Hepatocyte (in vitro differentiated cells): Measurements from ENCODE around the gene ZNF511. TPM values are rescaled to one million over a fixed set of nuclear protein-coding genes. Genes with fewer than 3 reads are reported as not detected.

ENCODE experiments used
- DNase-seq: peaks from one replicate; pipeline ENCODE4 v3.0.0-alpha.2; 2016; ENCODE audit warnings: low spot score
- H2AFZ ChIP-seq: fragments of 200-600 bp; sonication (generic); 2 replicates; pipeline ENCODE4 v1.6.0; 2016; ENCODE audit warnings: antibody characterized with exemption, mild to moderate bottlenecking
- H3K27ac ChIP-seq: fragments of 200-600 bp; sonication (generic); 2 replicates; pipeline ENCODE4 v1.5.1; 2016; ENCODE audit warnings: mild to moderate bottlenecking
- H3K27me3 ChIP-seq: fragments of 200-600 bp; sonication (generic); 2 replicates; pipeline ENCODE4 v1.6.1; 2016
- H3K36me3 ChIP-seq: fragments of 200-600 bp; sonication (generic); replicated peaks from 2 replicates; pipeline ENCODE4 v1.5.1; 2016; ENCODE audit warnings: low read depth; ENCODE audit not compliant: insufficient read depth
- H3K4me1 ChIP-seq: fragments of 200-600 bp; sonication (generic); 2 replicates; pipeline ENCODE4 v1.5.1; 2016; ENCODE audit warnings: mild to moderate bottlenecking, moderate library complexity; ENCODE audit not compliant: insufficient read depth
- H3K4me2 ChIP-seq: fragments of 200-600 bp; sonication (generic); 2 replicates; pipeline ENCODE4 v1.6.0; 2016
- H3K4me3 ChIP-seq: fragments of 200-600 bp; sonication (generic); 2 replicates; pipeline ENCODE4 v1.5.1; 2016; ENCODE audit warnings: mild to moderate bottlenecking
- H3K79me2 ChIP-seq: fragments of 200-600 bp; sonication (generic); 2 replicates; pipeline ENCODE4 v1.6.0; 2017; ENCODE audit warnings: mild to moderate bottlenecking
- H3K9me2 ChIP-seq: fragments of 200-600 bp; sonication (generic); replicated peaks from 2 replicates; pipeline ENCODE4 v1.6.0; 2017; ENCODE audit warnings: mild to moderate bottlenecking; ENCODE audit not compliant: insufficient read depth
- H3K9me3 ChIP-seq: fragments of 200-600 bp; sonication (generic); 2 replicates; pipeline ENCODE4 v1.5.1; 2016; ENCODE audit warnings: low read depth, mild to moderate bottlenecking
- H4K20me1 ChIP-seq: fragments of 200-600 bp; sonication (generic); 2 replicates; pipeline ENCODE4 v1.6.0; 2016; ENCODE audit warnings: mild to moderate bottlenecking; ENCODE audit not compliant: insufficient read depth, poor library complexity, severe bottlenecking
- EZH2 ChIP-seq: fragments of 200-600 bp; sonication (generic); IDR thresholded peaks from 2 replicates; pipeline ENCODE4 v1.6.1; 2016; ENCODE audit warnings: antibody characterized with exemption, mild to moderate bottlenecking, borderline replicate concordance
- EZH2phosphoT487 ChIP-seq: fragments of 200-600 bp; sonication (generic); IDR thresholded peaks from one replicate; pipeline ENCODE4 v1.6.1; 2018; ENCODE audit warnings: antibody characterized with exemption, mild to moderate bottlenecking, low read depth, moderate library complexity; ENCODE audit not compliant: unreplicated experiment, severe bottlenecking
- WGBS: methylation state at CpG from one replicate; pipeline ENCODE4 v1.1.6; 2016; ENCODE audit warnings: low lambda C conversion rate; ENCODE audit errors: missing lambda C conversion rate; 5-methylcytosine and 5-hydroxymethylcytosine counted together
- polyA plus RNA-seq: library from polyadenylated mRNA; unstranded; fragments of >200 nt; fragmentation: Nextera tagmentation; extraction: Ambion mirVana; gene quantifications from 2 replicates; pipeline ENCODE4 v1.2.1, GENCODE V29; 2016
- total RNA-seq: library from RNA; depleted of rRNA; stranded (reverse); fragments of >200 nt; gene quantifications from 2 replicates; pipeline ENCODE4 v1.2.3, GENCODE V29; 2014
- TF ChIP-seq, protein P1 (sequence below): fragments of 200-600 bp; sonication (generic); IDR thresholded peaks from 2 replicates; pipeline ENCODE4 v1.5.1; 2016; ENCODE audit warnings: antibody characterized with exemption, mild to moderate bottlenecking; ENCODE audit not compliant: poor library complexity

ZNF511 gene
- total and polyA plus RNA-seq, 2 experiments from 2014 or later = 36.9 to 56.9 TPM

- no peaks in the 10 kb centered on the region for H4K20me1 ChIP-seq
- no peaks in the 10 kb centered on the region for H3K9me2 ChIP-seq
- no peaks in the 10 kb centered on the region for H3K9me3 ChIP-seq
- no peaks in the 10 kb centered on the region for H3K27me3 ChIP-seq
- WGBS = 98% methylated on average over 21 of the region's 22 CpGs
- H3K4me1 ChIP-seq = no peaks in the 10 kb centered on the region
- TF ChIP-seq, protein P1, sequence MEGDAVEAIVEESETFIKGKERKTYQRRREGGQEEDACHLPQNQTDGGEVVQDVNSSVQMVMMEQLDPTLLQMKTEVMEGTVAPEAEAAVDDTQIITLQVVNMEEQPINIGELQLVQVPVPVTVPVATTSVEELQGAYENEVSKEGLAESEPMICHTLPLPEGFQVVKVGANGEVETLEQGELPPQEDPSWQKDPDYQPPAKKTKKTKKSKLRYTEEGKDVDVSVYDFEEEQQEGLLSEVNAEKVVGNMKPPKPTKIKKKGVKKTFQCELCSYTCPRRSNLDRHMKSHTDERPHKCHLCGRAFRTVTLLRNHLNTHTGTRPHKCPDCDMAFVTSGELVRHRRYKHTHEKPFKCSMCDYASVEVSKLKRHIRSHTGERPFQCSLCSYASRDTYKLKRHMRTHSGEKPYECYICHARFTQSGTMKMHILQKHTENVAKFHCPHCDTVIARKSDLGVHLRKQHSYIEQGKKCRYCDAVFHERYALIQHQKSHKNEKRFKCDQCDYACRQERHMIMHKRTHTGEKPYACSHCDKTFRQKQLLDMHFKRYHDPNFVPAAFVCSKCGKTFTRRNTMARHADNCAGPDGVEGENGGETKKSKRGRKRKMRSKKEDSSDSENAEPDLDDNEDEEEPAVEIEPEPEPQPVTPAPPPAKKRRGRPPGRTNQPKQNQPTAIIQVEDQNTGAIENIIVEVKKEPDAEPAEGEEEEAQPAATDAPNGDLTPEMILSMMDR = no peak
- TF ChIP-seq EZH2phosphoT487 (no peak), EZH2 (no peak)
- H2AFZ ChIP-seq = no peak overlapping the region
- H3K4me3 ChIP-seq = no peak overlapping the region
- no peak overlapping the region for H3K4me2 ChIP-seq
- H3K79me2 ChIP-seq = no peaks in the 10 kb centered on the region
- DNase-seq = no peak
- no peak overlapping the region for H3K27ac ChIP-seq
- H3K36me3 ChIP-seq = no peaks in the 10 kb centered on the region
These were observed 40.2 kb upstream of the ZNF511 start for GRCh38 chr10:133268532-133268931.

DNA sequence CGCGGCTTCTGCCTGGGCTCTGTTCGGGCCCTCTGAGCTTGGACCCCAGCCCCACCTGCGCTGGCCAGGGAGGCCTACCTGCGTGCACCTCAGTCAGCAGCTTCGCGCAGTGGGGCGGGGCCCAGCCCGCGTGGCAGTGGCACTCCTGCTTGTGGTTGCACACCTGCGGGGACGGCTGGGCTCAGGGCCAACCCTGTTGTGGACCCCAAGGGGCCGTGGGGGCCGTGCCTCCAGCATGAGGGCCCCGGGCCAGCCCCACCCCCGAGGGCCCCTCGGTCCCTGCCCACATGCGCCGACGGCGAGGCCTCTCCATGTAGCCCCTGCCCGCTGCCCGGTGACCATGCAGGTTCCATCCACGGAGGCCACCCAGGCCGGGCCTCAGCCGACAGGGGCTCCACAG is 39.3 kb upstream of the ZNF511 start:
- DNase-seq = no peak
- Histone ChIP-seq H3K4me3 (no peak overlapping the region), H3K79me2 (no peaks in the 10 kb centered on the region), H3K36me3 (no peaks in the 10 kb centered on the region), H4K20me1 (no peaks in the 10 kb centered on the region), H3K27ac (no peak overlapping the region), H3K4me1 (no peaks in the 10 kb centered on the region), H3K27me3 (no peaks in the 10 kb centered on the region), H3K4me2 (no peak overlapping the region), H3K9me2 (no peaks in the 10 kb centered on the region), H3K9me3 (no peaks in the 10 kb centered on the region), H2AFZ (no peak overlapping the region)
- 94% methylated on average over 19 of the region's 26 CpGs for WGBS
- TF ChIP-seq EZH2phosphoT487 (no peak), EZH2 (no peak)
- TF ChIP-seq, protein P1 = no peak

DNA sequence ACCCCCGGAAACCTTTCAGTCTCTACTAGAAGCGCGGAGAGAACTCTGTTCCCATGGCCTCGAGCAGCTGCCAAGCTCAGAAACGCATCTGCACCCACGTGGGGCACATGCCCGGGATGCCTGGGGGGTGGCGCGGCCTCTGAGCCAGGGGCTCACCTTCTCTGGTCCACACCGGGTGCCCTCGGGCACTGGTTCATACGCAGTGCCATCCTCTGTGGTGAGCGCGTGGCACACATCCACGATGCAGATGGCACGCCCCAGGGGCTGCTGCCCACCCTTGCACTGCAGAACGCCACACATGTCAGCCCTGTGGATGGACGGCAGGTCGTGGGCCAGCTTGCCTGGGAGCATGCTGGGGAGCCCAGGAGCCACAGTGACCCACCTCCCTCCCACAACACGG is 38.5 kb upstream of the ZNF511 start:
- no peak overlapping the region for H3K4me3 ChIP-seq
- TF ChIP-seq, protein P1 = no peak
- 93% methylated on average over 20 of the region's 20 CpGs for WGBS

GRCh38 chr10:133270773-133271297 is 37.9 kb upstream of the ZNF511 start:
- Histone ChIP-seq H3K9me2 (no peaks in the 10 kb centered on the region), H3K4me3 (no peak overlapping the region), H4K20me1 (no peaks in the 10 kb centered on the region), H3K4me2 (no peak overlapping the region), H3K27me3 (peaks cover 5% of the 10 kb centered on the region), H3K27ac (no peak overlapping the region), H3K79me2 (no peaks in the 10 kb centered on the region), H2AFZ (no peak overlapping the region), H3K36me3 (no peaks in the 10 kb centered on the region), H3K9me3 (no peaks in the 10 kb centered on the region), H3K4me1 (peaks cover 10% of the 10 kb centered on the region)
- DNase-seq = no peak
- TF ChIP-seq EZH2phosphoT487 = no peak
- TF ChIP-seq, protein P1 = no peak
- WGBS = 97% methylated on average over 19 of the region's 19 CpGs

More for the DNA sequence above, 38.5 kb upstream of the ZNF511 start:
- Histone ChIP-seq H4K20me1 (no peaks in the 10 kb centered on the region), H2AFZ (no peak overlapping the region), H3K36me3 (no peaks in the 10 kb centered on the region), H3K9me3 (no peaks in the 10 kb centered on the region), H3K27ac (no peak overlapping the region), H3K27me3 (no peaks in the 10 kb centered on the region), H3K79me2 (no peaks in the 10 kb centered on the region), H3K4me2 (no peak overlapping the region), H3K4me1 (peaks cover 7% of the 10 kb centered on the region), H3K9me2 (no peaks in the 10 kb centered on the region)
- DNase-seq = no peak
